Measurements from ENCODE around the gene EFEMP2. TPM values are rescaled to one million over a fixed set of nuclear protein-coding genes. Genes with fewer than 3 reads are reported as not detected.

EFEMP2 gene
- polyA plus RNA-seq, 3 donors: 111 to 137 (median 118) TPM

- DNase-seq: peak; percentile 96
Measured at GRCh38 chr11:65888163-65888814, 15.7 kb upstream of the EFEMP2 start, which contains the start of gene FIBP. FIBP (minus strand) TSS chr11:65888471; CDS start chr11:65888418, 53 bp downstream.

GRCh38 chr11:65887723-65888162 lies 15.1 kb upstream of the EFEMP2 start:
- no peak for DNase-seq

- no peak for DNase-seq
Measured at GRCh38 chr11:65886826-65887722, 14.5 kb upstream of the EFEMP2 start.

- DNase-seq: no peak
Measured at GRCh38 chr11:65885808-65886536, 13.4 kb upstream of the EFEMP2 start.

GRCh38 chr11:65885231-65885630 lies 12.6 kb upstream of the EFEMP2 start:
- no peak for DNase-seq

- DNase-seq: no peak
Measured at GRCh38 chr11:65884716-65885092, 12.1 kb upstream of the EFEMP2 start.

- no peak for DNase-seq
Measured at GRCh38 chr11:65883786-65884715, 11.5 kb upstream of the EFEMP2 start.

GRCh38 chr11:65883058-65883761 lies 10.6 kb upstream of the EFEMP2 start:
- no peak for DNase-seq

- DNase-seq: no peak
Measured at GRCh38 chr11:65882120-65883057, 9.8 kb upstream of the EFEMP2 start.

GRCh38 chr11:65880844-65881421 lies 8.3 kb upstream of the EFEMP2 start:
- no peak for DNase-seq

GRCh38 chr11:65880027-65880426 lies 7.4 kb upstream of the EFEMP2 start:
- DNase-seq: no peak

- no peak for DNase-seq
Measured at GRCh38 chr11:65879617-65880016, 7.0 kb upstream of the EFEMP2 start, which contains the start of gene CTSW. CTSW (plus strand) TSS chr11:65879837; CDS start chr11:65879855, 18 bp downstream.

GRCh38 chr11:65873318-65874156 lies 937 bp upstream of the EFEMP2 start:
- DNase-seq: peak; percentile 91

- DNase-seq: no peak
Measured at GRCh38 chr11:65871811-65872548, 620 bp downstream of the EFEMP2 start.

- no peak for DNase-seq
Measured at GRCh38 chr11:65870706-65871681, 1.6 kb downstream of the EFEMP2 start.

- no peak for DNase-seq
Measured at GRCh38 chr11:65870307-65870658, 2.3 kb downstream of the EFEMP2 start.

All from renal pelvis (tissue), 4 donors.